Colon (tissue), 2 donors: Measurements from ENCODE around the gene DNAJC1.
"Not testable (repeated sequence)": the region's sequence is repeated elsewhere in the genome, so short reads cannot be mapped to it uniquely, and the experiment has no call there.

Experiments used
- FAIRE-seq: peaks from 2 replicates; lab custom pipeline; 2012; peaks lifted over from hg19 to GRCh38; lab: Jason Lieb, UNC
- donor health status: control.
- donor health status: control.

The DNAJC1 gene

DNA sequence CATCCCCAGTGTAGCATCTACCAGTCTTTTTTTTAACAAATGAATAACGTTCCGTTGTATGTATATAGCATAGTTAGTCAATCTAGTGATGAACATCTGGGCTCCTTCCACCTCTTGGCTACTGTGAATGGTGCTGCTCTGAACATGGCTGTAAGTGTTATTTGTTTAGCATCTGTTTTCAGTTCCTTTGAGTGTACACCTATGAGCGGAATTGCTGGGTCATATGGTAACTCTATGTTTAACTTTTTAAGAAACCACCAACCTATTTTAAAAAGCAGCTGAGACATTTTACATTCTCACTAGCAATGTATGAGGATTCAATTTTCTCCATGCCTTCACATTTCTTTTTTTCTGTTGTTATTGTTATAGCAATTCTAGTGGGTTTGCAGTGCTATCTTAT is 178.2 kb downstream of the DNAJC1 start:
- no peak for FAIRE-seq

DNA sequence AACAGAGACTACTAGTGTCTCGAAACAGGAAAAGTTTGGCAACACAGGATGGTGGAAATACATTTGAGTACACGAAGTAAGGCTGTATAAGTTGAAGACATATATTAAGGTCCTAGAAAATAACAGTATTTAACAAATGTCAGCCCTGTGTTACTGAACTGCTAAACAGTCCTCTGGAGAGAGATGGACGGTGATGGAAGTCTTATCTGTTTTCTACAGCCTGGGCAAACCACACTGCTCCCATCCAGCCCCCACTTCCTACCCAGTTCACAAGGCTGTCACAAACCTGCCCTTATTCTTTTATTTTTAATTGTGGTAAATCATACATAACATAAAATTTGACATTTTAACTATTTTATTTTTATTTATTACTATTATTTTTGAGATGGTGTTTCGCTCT is 179.1 kb downstream of the DNAJC1 start:
- FAIRE-seq = no peak

DNA sequence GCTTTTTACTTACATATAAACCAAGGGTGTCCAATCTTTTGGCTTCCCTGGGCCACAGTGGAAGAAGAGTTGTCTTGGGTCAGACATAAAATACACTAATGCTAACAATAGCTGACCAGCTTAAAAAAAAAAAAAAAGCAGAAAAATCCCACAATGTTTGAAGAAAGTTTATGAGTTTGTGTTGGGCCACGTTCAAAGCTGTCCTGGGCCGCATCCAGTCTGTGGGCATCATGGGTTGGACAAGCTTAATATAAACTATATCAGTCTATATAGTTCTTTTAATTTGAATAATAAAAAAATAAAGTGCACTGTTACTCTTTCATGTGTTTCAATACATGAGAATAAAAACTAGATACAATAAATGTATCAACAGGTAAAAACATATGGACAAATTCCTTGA is 179.9 kb downstream of the DNAJC1 start:
- no peak for FAIRE-seq

DNA sequence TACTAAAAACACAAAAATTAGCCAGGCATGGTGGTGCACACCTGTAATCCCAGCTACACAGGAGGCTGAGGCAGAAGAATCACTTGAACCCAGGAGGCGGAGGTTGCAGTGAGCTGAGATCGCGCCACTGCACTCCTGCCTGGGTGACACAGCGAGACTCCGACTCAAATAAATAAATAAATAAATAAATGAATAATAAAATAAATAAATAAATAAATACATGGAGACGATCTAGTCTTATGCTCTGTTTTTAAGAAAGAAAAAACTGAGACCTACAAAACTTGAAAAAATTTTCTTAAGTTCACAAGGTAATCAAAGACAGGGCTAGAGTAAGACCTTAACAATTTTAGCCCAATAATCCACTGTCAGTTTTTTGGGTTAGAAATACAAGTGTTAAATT is 181.3 kb downstream of the DNAJC1 start:
- not testable (repeated sequence) for FAIRE-seq

DNA sequence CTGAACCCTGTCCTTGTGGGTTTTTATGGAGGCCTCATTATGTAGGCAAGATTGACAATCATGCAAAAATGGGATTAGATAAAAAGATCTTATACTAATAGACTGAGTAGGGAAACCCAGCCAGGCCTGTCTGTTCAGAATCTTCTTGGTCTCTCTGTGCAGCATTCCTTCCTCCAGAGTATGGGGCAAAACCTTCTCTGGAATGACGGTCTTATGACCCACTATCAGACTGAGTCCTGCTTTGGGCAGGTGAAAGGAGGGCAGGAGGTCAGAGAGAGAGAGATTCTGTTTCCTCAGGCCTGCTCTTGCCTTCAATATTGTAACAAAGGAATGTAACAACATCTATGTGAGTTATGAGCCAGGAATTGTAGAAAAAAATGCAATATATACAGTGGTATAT is 182.6 kb downstream of the DNAJC1 start:
- no peak for FAIRE-seq

DNA sequence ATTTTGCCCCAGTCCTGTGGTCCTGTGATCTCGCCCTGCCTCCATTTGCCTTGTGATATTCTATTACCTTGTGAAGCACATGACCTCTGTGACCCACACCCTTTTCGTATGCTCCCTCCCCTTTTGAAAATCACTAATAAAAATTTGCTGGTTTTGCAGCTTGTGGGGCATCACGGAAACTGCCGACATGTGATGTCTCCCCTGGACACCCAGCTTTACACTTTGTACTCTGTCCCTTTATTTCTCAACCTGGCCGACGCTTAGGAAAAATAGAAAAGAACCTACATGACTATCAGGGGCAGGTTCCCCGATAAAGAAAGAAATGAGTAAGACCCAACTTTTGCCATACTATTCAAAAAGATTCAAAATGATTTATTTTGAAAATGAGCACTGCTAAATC is 185.1 kb downstream of the DNAJC1 start:
- FAIRE-seq = not testable (repeated sequence)

DNA sequence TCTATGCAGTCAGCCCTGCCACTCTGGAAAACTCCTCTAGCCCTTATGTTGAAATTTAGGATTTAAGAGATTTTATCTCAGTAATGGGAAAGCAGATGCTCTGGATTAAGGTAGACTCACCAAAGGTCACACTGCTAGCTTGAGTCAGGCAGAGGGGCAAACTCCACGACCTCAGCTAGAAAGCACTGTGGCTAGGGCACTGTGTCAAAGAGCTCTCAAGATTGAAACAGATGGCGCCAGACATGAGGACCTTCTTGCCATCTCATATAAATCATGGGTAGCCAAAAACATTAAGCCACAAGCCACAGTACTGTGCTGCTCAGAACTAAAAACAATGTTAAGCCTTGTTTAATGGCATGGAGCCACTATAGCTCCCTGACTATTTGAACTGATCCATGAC is 188.7 kb downstream of the DNAJC1 start:
- no peak for FAIRE-seq

DNA sequence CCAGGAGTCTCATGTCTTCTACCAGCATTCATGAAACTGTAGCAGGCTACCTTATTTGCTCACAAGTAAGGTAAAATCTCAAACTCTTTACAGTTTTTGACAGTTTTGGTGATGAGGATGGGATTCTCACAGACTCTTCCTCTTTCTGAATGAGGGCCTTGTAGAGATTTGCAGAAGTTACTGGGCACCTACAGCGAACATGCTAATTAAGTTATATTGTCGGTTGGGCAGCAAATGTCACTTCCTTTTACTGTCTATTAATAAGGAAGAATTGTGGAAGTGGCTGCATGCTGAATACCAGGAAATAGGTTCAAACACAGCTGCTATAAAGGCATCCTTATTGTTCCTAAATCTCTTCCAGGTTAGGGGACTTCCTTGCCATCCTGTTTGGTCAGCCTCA is 189.6 kb downstream of the DNAJC1 start:
- no peak for FAIRE-seq

DNA sequence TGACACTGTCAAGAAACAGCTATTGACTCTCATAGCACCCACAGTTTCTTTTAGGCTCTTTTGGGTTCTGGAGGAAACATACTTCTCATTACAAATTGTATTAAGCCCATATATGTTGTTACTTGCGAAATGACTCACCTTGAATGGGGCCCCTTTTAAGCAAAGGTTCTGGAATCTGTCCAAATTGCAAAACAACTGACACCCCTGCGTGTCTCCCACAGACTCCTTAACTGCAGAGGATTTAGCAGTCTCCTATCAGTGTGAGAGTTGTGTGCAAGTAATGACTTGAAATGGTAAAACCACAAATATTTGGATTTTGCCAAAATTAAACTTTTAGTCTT is 192.3 kb downstream of the DNAJC1 start:
- FAIRE-seq = no peak

DNA sequence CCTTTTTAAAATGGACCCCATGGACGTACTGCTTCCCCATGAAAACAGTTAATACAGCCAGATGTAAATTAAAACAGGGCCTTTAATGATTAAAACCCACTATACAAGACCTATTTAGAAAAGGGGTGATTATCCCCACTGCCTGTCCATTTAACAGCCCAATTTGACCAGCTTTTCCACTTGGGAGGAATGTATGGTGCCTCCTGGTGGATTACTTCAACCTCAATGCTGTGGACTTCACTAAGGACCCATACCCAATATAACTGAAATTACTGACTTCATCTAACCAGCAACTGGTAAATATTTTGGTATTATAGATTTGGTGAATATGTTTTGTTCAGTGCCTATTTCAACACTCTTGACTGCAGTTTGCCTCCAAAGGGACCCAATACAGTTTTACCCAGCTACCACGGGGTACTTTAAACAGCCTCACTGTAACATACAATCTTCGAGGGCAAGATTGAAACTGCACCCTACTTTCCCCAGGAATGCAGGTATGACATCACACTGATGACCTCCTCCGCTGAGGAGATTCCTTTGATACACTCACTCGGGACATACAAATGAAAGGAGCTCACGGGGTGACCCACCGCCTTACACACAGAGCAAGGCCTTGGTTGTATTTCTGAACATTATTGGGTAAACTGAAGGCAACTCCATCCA is 192.8 kb downstream of the DNAJC1 start:
- FAIRE-seq = no peak

DNA sequence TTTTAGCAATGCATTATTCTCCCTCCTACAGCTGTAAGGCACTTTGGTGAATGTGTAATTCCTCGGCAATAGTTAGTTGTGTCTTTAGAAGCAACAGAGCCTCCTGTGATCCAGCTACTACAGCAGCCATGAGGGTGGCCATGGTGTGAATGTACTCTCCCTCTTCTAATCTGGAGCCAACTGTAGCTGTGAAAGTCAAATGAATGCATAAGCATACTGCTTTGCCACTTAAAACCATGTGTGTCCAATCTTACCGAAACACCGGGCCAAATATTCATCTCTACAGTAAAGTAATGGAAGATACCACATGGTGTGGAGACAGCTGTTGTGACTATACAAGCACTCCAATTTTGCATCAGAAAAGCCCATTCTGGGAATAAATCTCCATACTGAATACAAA is 195.0 kb downstream of the DNAJC1 start:
- no peak for FAIRE-seq

DNA sequence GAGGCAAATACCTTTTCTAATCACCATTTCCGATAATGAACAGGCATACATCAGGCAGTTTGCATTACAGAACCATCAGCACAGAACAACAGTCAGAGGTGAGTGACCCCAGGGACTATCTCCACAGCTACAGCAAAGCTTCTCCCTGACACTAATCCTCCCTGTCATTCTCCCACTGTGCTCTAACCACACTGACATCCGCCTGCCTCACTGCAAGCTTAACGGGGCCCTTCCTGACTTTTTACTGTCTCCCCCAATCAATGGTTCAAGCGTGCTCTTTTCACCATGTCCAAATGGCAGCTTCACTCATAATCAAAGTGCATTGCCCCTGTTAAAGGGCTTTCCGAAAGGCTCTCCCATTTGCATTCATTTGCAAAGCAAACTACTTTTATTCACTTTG is 196.3 kb downstream of the DNAJC1 start:
- FAIRE-seq = no peak

DNA sequence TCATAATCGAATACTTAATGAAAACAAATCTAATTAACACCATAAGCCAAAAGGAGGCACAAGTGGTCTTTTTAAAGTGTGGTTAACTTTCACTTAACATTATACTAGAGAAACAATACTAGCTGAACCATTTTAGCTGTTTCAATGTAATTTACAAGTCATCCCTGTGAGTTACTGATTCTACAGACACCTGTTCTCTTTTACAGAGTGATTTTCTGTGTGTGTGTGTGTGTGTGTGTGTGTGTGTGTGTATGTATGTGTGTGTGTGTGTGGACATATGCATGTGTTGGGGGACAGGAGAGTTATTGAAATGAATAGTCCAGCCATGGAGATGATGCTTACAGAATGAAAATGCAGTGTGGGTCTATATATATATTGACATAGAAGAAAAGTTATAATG is 200.2 kb downstream of the DNAJC1 start:
- no peak for FAIRE-seq

DNA sequence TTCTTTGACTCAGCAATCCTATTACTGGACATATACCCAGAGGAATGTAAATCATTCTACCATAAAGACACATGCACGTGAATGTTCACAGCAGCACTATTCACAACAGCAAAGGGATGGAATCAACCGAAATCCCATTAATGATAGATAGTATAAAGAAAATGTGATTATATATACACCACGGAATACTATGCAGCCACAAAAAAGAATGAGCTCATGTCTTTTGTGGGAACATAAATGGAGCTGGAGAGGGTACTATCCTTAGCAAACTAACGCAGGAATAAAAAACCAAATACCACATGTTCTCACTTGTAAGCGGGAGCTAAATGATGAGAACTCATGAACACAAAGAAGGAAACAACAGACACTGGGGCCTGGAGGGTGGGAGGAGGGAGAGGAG is 201.9 kb downstream of the DNAJC1 start:
- FAIRE-seq = no peak

DNA sequence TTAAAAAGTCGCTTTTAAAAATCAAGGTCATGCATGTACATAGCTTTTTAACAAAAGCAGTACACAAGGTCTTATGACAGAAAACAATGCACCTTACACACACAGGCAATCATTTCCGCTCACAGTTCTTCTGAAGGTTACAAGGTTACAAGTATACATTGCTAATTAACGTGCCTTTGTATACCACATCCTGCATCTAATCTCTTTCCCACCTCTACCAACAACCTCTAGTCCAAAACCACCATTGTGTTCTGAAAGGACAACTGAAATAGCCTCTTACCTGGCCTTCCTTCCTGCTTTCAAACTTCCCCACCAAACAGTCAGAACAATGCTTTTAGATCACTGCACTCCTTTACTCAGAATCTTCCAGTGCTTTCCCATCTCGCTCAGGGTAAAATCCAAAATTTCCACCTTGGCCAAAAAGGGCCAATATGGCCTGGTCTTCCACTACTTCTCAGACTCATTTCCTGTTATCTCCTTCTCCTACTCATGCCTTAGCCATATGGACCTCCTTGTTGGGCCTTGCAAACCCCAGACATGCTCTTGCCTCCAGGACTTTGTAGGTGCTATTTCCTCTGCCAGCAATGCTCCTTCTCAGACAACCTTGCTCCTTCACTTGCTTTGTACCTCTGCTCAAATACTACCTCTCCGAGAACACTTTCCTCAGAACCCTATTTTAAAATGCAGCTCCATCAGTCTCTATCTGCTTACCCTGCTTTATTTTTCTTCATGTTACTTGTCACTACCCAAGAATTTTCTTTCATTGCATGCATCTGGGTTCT is 205.4 kb downstream of the DNAJC1 start:
- FAIRE-seq = no peak

DNA sequence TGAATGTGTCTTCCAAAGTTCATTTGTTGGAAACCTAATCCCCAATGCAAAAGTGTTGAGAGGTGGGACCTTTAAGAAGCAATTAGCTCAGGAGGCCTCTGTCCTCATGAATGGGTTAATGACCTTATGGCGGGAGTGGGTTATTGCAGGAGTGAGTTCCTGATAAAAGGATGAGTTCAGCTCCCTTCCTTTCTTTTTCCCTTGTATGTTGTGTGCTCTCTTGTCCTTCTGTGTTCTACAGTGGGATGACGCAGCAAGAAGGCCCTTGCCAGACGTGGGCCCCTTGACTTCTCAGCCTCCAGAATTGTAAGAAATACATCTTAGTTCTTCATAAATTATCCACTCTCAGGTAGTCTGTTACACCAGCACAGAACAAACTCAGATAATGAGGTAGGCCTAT is 206.0 kb downstream of the DNAJC1 start:
- FAIRE-seq = no peak

DNA sequence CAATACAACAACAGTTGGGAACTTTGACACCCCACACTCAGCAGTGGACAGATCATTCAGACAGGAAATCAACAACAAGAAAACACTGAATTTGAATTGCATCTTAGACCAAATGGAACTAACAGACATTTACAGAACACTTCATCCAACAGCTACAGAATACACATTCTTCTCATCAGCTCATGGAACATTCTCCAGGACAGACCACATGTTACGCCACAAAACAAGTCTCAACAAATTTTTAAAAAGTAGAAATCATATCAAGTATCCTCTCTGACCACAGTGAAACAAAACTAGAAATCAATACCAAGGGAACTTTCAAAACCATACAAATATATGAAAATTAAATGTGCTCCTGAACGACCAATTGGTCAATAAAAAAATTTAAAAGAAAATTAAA is 212.3 kb downstream of the DNAJC1 start:
- peak; percentile 33 for FAIRE-seq

DNA sequence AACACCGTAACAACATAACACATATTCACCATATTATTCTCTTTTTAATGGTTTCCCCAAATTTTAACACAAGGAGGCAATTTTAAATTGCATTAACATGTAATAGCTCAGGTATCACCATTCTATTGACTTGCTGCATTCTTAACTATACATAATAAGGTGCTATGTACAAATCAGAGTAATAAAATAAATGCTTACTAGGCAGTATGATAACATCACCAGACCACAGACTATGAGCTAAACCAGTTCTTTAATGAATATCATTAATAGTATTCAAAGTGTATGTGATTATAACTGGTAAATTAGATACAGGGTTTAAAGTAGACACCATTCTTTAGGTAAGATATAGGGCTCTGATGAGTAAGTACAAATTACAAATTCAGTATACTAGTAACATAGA is 226.6 kb downstream of the DNAJC1 start:
- FAIRE-seq = no peak

DNA sequence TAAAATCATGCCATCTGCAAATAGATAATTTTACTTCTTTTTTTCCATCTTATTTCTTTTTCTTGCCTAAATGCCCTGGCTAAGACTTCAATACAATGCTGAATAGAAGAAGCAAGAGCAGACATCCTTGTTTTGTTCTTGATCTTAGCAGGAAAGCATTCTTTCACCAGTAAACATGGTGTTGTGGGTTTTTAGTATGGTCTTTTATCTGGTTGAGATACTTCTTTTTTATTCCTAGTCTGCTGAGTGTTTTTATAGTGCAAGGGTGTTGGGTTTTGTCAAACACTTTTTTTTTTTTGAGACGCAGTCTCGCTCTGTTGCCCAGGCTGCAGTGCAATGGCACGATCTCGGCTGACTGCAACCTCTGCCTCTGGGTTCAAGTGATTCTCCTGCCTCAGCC is 232.3 kb downstream of the DNAJC1 start:
- no peak for FAIRE-seq

DNA sequence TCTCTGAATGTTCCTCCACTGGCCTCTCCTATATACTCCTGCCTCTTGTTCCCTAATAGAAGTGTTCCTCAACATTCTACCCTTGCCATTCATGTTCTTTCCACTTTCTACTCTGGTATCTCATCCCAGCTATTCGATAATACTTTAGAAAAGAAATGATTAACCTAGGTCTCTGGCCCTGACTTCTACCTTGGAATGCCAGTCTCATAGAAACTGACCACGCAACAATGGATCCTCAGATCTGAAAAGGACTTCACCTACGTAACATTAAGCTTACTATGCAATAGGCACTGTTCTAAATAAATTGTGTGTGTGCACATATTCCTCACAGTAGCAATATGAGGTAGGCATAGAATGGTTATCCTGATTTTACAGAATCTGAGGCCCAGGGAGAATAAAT is 234.5 kb downstream of the DNAJC1 start:
- FAIRE-seq = no peak

DNA sequence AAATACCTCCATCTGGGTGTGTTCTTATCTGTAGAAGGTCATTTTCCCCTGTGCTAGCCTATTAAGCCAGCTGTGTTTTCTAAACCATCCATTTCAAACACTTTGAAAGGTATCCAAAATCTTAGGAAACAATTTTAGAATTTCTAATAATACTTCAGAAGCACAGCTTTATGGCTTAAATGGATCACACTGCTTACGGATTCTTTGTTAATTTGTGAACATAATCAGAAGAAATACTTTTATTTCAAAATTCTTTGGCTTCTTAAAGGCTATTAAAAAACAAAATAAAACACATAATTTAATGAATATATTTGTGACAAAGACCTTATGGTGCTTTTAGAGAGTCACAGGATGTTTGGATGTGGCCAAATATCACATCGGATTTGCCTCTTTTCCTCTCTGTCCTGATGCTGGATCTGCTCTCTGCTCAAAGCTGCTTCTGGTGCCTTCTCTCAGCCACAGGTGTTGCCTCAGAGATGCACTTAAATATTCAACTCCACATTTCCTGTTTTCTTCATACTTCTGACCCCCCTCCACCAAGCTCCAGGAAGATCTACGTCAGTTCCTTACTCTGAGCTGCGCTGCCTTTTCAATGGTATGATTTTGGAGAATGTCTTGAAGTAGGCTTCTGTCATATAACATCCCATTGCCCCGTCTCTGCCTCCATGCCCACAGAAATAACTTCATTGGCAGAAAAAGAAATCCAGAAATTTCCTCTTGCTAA is 238.9 kb downstream of the DNAJC1 start:
- no peak for FAIRE-seq

DNA sequence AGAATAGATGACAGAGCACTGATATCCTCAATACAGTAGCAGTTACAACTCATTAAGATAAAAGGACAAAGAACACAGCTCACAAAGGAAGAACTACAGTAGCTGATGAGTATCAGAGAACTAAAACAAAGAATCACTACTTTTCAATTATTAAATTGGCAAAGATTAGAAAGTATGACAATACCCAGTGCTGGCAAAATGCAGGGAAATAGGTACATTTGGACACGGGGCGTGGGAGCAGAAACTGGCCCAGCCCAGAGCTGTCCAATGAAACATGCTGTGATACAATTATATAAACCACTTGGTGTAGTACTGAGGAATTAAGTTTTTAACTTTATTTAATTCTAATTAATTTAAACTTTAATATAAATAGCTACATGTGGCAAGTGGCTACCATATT is 243.2 kb downstream of the DNAJC1 start:
- no peak for FAIRE-seq

DNA sequence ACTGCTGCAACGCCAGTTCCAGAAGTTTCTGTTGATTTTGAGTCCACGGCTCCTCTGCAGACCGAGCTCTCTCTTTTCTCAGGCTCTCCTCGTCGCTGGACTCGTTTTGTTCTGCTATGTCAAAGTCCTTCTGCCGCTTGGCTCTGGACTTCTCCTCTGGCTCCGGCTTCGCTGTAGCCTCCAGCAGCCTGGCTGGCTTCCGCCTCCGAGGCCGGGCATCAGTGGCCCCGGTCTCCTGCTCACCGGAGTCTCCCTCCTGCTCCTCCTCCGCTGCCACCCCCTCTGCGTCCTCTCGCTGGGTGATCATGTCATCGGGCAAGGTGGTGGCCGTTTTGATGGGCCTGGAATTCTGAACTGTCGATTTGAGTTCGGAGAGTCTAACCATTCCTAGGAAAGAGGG is 244.3 kb downstream of the DNAJC1 start:
- no peak for FAIRE-seq

DNA sequence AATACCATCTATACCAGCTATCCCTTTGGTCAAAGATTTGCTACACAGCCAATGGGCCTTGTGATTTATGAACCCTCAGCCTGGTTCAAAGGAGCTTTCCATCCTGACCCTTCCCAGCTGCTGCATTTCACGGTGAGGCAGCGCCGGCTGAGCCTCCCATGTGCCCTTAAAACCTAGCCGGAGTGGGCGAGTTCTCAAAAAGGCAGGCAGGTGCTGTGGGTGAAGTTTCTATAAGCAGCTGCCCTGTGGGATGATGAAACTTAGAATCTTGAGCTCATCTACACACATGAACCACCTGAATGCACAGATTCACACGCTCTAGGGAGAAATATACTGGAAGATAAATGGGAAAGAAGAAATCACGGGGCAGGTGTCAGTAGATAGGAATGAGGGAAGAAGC is 244.8 kb downstream of the DNAJC1 start:
- FAIRE-seq = no peak
